Measurements from ENCODE around the gene STAT4.

Gene STAT4

GRCh38 chr2:191173206-191173605 is 22.4 kb upstream of the STAT4 start:
- no peak overlapping the region for H3K4me3 ChIP-seq (ENCODE audit: low read depth, low read length)
- TF ChIP-seq CTCF (IDR thresholded peaks at IDR 0.05; ENCODE audit: low read depth, low read length): no peak

GRCh38 chr2:191171708-191172355 is 21.0 kb upstream of the STAT4 start:
- no peak for TF ChIP-seq CTCF (IDR thresholded peaks at IDR 0.05; ENCODE audit: low read depth, low read length)
- no peak overlapping the region for H3K4me3 ChIP-seq (ENCODE audit: low read depth, low read length)

GRCh38 chr2:191171286-191171685 is 20.5 kb upstream of the STAT4 start:
- H3K4me3 ChIP-seq (ENCODE audit: low read depth, low read length): no peak overlapping the region
- TF ChIP-seq CTCF (IDR thresholded peaks at IDR 0.05; ENCODE audit: low read depth, low read length): no peak

- no peak for TF ChIP-seq CTCF (IDR thresholded peaks at IDR 0.05; ENCODE audit: low read depth, low read length)
- H3K4me3 ChIP-seq (ENCODE audit: low read depth, low read length): no peak overlapping the region
Observed at GRCh38 chr2:191170773-191171172, 20.0 kb upstream of the STAT4 start.

GRCh38 chr2:191170301-191170636 is 19.5 kb upstream of the STAT4 start:
- H3K4me3 ChIP-seq (ENCODE audit: low read depth, low read length): no peak overlapping the region
- no peak for TF ChIP-seq CTCF (IDR thresholded peaks at IDR 0.05; ENCODE audit: low read depth, low read length)

GRCh38 chr2:191169456-191170300 is 18.9 kb upstream of the STAT4 start:
- no peak overlapping the region for H3K4me3 ChIP-seq (ENCODE audit: low read depth, low read length)
- TF ChIP-seq CTCF (IDR thresholded peaks at IDR 0.05; ENCODE audit: low read depth, low read length): no peak

- no peak overlapping the region for H3K4me3 ChIP-seq (ENCODE audit: low read depth, low read length)
- TF ChIP-seq CTCF (IDR thresholded peaks at IDR 0.05; ENCODE audit: low read depth, low read length): no peak
Observed at GRCh38 chr2:191167766-191168165, 17.0 kb upstream of the STAT4 start.

Data from WI38 (cell line).